ENCODE measurements around the gene IL1F10. TPM values are rescaled to one million over a fixed set of nuclear protein-coding genes. Genes with fewer than 3 reads are reported as not detected.

The IL1F10 gene
- total and polyA plus RNA-seq, 2 of the 13 experiments (the other 11 are each of a cell fraction or from before 2014, with no cell fraction given): not detected

DNA sequence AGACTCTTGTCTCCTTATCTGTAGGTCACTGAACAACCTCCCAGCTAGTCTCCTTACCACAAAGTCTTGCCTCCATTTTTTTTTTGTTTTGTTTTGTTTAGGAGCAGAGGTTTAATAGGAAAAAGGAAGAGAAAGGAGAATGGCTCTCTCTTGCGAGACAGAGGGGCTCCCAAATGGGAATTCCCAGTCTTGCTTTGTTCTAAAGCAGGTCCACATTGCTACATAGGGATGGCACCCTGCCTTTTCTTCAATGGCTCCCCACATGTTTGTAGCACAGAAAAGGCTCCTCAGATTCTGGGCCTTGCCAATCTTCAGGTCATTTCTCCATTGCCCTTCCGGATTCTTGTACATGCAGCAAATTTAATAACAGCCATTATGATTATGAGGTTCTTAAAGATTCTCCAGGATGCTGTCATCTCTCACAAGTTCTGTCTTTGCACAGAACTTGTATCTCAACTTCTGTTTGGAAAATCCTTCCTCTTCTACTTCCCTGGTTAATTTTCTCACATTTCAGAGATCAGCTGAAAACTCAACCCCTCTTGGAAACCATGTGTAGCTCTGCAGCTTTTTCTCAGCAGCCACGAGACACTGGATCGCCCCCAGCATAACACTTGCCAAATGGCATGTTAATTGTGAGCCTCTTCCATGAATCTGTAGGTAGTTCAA, 23.6 kb downstream of the IL1F10 start (continued):
- TF ChIP-seq DMTF1 (CRISPR knock-in tag; IDR thresholded peaks at IDR 0.05) (no peak), ZIK1 (CRISPR knock-in tag; IDR thresholded peaks at IDR 0.05; ENCODE audit: borderline replicate concordance, low read depth) (no peak), MED1 (CRISPR knock-in tag; IDR thresholded peaks at IDR 0.05) (no peak)

DNA sequence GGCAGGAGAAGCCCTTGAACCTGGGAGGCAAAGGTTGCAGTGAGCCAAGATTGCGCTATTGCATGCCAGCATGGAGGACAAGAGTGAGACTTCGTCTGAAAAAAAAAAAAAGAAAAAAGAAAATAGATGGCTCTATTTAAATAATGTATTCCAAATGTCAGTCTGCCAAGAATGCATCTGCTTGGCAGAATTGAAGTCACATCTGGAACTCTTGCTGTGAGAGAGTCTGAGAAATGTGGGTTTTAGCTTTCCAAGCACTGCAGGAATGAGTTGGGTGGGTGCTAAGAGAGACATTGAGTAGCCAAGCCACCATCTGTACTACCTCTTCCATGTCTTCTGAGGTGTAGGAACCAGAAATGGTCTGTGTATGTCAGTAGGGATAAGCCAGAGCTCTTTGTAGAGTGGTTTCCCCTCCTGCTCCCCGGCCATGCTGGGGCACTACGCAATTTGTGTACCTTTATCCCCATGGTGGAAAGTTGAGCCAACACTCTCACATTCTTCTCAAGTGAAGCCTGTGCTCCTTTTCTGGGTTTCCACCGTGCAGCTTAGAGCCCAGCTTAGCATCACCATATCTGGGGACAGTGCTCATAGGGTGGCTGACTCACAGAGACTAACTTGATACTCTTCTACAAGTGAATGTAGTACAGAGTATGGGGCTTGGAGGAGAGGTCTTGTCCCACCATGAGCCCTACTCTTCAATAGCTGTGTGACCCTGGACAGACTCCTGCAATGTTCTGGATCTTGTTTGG, 25.3 kb downstream of the IL1F10 start:
- no peak for FAIRE-seq
- no TSS peak for BruUV-seq (replicated peaks)
- WGBS (ENCODE audit: low lambda C conversion rate): 50% methylated on average over 5 of the region's 5 CpGs

More for the DNA sequence above, 25.3 kb downstream of the IL1F10 start:
- Histone ChIP-seq H3K4me2 (ENCODE audit: low read depth, low read length) (no peak overlapping the region), H3K4me1 (ENCODE audit: insufficient read depth, low read length) (peaks cover 24% of the 10 kb centered on the region), H3K4me3 (replicated peaks in 1 of 3; ENCODE audit: insufficient read depth in 1 of 3, low read depth in 2 of 3, low read length in 3 of 3) (no peak overlapping the region), H3K27me3 (ENCODE audit: control insufficient read depth in 1 of 2, insufficient read depth in 2 of 2, low read length in 2 of 2) (no peaks in the 10 kb centered on the region; a peak in 1 of 5 replicates), H3K9ac (ENCODE audit: insufficient read depth, low read depth, low read length) (no peak overlapping the region), H2AFZ (ENCODE audit: low read length) (no peak overlapping the region), H3K27ac (ENCODE audit: extremely low read length, insufficient read depth, low read length) (no peak overlapping the region), H4K20me1 (ENCODE audit: insufficient read depth, low read length) (no peaks in the 10 kb centered on the region), H3K36me3 (replicated peaks in 1 of 2; ENCODE audit: control insufficient read depth in 1 of 2, insufficient read depth in 2 of 2, low read length in 2 of 2) (no peaks in the 10 kb centered on the region), H3K9me3 (ENCODE audit: low read length) (no peaks in the 10 kb centered on the region), H3K79me2 (ENCODE audit: insufficient read depth, low read length) (no peaks in the 10 kb centered on the region)
- ChIA-PET POLR2A (interaction anchor here (6.5 kb wide), 1 partner anchor 33 kb away, joined by 45 read pairs; the partner anchor contains the start of gene IL1RN), CTCF (ENCODE audit: low intra/inter-chr PET ratio, low total read pairs) (no interaction called here)
- TF ChIP-seq ZNF556 (CRISPR knock-in tag; IDR thresholded peaks at IDR 0.05; ENCODE audit: borderline replicate concordance) (no peak), CBX2 (IDR thresholded peaks at IDR 0.05; ENCODE audit: low read depth, low read length) (no peak), CBX2 (CRISPR knock-in tag; IDR thresholded peaks at IDR 0.05; ENCODE audit: low read depth) (no peak)
- intact Hi-C loops (cut with micrococcal nuclease; ENCODE audit: unreplicated experiment): no loop called here
- DNase-seq (ENCODE audit: low spot score): no peak
- no peak for ATAC-seq
- in situ Hi-C loops (cut with HindIII; ENCODE audit: extremely low pct_ligation_motif_present, low pct_unique_long_range_greater_than_20kb): no loop called here

Measured in HepG2 (cell line).